HepG2 (cell line): Measurements from ENCODE around the gene CREBBP. TPM values are rescaled to one million over a fixed set of nuclear protein-coding genes. Genes with fewer than 3 reads are reported as not detected.

Experiments used
- ARNT2 ChIP-seq: sonication (generic); formaldehyde crosslinking; IDR thresholded peaks from 2 replicates; pipeline ENCODE4 v1.8.0; 2022; ENCODE audit warnings: mild to moderate bottlenecking, low read depth, missing genetic modification reagents, moderate library complexity
- ATF7-NPFF ChIP-seq: sonication (generic); formaldehyde crosslinking; IDR thresholded peaks from 2 replicates; pipeline ENCODE4 v1.8.1; 2023; ENCODE audit warnings: mild to moderate bottlenecking, low read depth, missing genetic modification reagents, moderate library complexity
- ATM ChIP-seq: fragments of 450-650 bp; IDR thresholded peaks from 2 replicates; pipeline ENCODE4 v1.7.1; 2017; ENCODE audit warnings: mild to moderate bottlenecking, borderline replicate concordance
- ELF3 ChIP-seq: IDR thresholded peaks from 2 replicates; pipeline ENCODE4 v1.6.1; 2016; ENCODE audit warnings: missing genetic modification reagents, missing compliant biosample characterization
- HMG20A ChIP-seq: IDR thresholded peaks from 2 replicates; pipeline ENCODE4 v1.6.1; 2016; ENCODE audit warnings: borderline replicate concordance
- PLRG1 ChIP-seq: fragments of 450-650 bp; conservative IDR thresholded peaks from 2 replicates; pipeline ENCODE4 v1.6.1; 2016
- TCF12 ChIP-seq, 2 experiments: fragments of 450-650 bp in 1 of 2; sonication (generic) in 1 of 2; formaldehyde crosslinking in 1 of 2; IDR thresholded peaks; 2 replicates each; pipeline versions ENCODE4 v1.6.1 to v1.8.0; 2017 to 2022; ENCODE audit warnings: antibody characterized with exemption in 1 of 2, mild to moderate bottlenecking in 1 of 2, missing genetic modification reagents in 1 of 2, moderate library complexity in 1 of 2
- ZBTB42 ChIP-seq: sonication (generic); formaldehyde crosslinking; IDR thresholded peaks from 2 replicates; pipeline ENCODE4 v1.5.0; 2020; ENCODE audit warnings: mild to moderate bottlenecking, missing genetic modification reagents
- polyA plus RNA-seq, 8 experiments: library from polyadenylated mRNA; depleted of rRNA in 3 of 8; stranded (reverse) in 7 of 8; unstranded in 1 of 8; fragments of >200 nt; fragmentation: Illumina TruSeq in 4 of 8; extraction: Trizol in 4 of 8; gene quantifications; 2 replicates each; pipeline versions ENCODE4 v1.2.1 to v1.2.3, GENCODE V29; 2011 to 2016; ENCODE audit warnings: low read depth in 4 of 8, missing spikeins in 1 of 8, mixed read lengths in 1 of 8; ENCODE audit not compliant: insufficient read depth in 1 of 8
- total RNA-seq, 5 experiments: library from RNA; depleted of rRNA; stranded (reverse); fragments of >200 nt; fragmentation: Illumina TruSeq; extraction: Trizol; gene quantifications; 2 replicates each; pipeline ENCODE4 v1.2.3, GENCODE V29; 2016; ENCODE audit warnings: low read depth in 1 of 5
- TF ChIP-seq, protein P1 (sequence below): sonication (generic); formaldehyde crosslinking; IDR thresholded peaks from 2 replicates; pipeline ENCODE4 v1.5.0; 2020; ENCODE audit warnings: missing genetic modification reagents
- TF ChIP-seq, protein P2 (sequence below): sonication (generic); formaldehyde crosslinking; IDR thresholded peaks from 2 replicates; pipeline ENCODE4 v1.4.0; 2020; ENCODE audit warnings: missing genetic modification reagents
- TF ChIP-seq, protein P3 (sequence below): sonication (generic); formaldehyde crosslinking; IDR thresholded peaks from 2 replicates; pipeline ENCODE4 v1.4.0; 2020; ENCODE audit warnings: missing genetic modification reagents
- TF ChIP-seq, protein P4 (sequence below): sonication (generic); formaldehyde crosslinking; IDR thresholded peaks from 2 replicates; pipeline ENCODE4 v1.8.1; 2023; ENCODE audit warnings: mild to moderate bottlenecking, moderate library complexity, missing genetic modification reagents
- TF ChIP-seq, protein P5 (sequence below): sonication (generic); formaldehyde crosslinking; IDR thresholded peaks from 2 replicates; pipeline ENCODE4 v1.5.0; 2020; ENCODE audit warnings: missing genetic modification reagents
- TF ChIP-seq, protein P6 (sequence below): IDR thresholded peaks from 2 replicates; pipeline ENCODE4 v1.6.1; 2016
- TF ChIP-seq, protein P7 (sequence below): IDR thresholded peaks from 2 replicates; pipeline ENCODE4 v1.6.1; 2016; ENCODE audit warnings: mild to moderate bottlenecking

The CREBBP gene
- total and polyA plus RNA-seq, 2 of the 13 experiments (the other 11 are each of a cell fraction or from before 2014, with no cell fraction given): 5.3 to 10.4 TPM

DNA sequence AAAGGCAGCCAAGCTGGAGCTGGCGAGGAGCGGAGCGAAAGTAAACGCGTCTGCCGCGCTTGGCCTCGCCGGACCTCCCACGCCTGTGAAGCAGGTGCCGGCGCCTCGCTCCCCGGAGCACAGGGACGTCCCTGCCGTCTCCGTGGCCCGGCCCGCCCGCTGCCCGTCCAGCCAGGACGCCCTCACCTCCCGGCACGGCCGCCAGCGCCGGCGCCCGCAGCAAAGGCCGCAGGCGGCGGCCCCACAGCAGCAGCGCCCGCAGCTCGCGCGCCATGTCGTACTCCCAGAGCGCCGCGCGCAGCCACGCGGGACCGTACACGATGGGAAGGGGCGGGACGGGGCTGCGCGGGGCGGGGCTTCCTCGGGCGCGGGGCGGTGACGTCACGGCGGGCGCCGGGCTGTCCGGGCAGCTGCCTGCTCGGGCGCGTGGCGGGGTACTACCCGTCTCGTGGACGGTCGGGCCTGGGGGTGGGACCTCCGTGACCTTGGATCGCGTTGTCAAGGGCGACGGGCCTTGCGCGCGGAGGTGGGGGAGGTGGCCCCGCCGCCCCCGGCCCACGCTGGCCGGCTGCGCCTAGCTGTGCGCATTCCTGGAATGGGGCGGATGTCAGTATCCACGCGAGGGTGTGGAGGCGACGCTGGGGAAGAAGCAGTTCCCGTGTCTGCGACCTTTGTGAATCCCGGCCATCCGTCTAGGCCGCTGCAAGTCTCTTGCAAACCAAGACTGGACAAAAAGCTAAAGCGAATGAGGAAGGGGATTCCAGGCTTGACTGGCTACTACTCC is 163.1 kb downstream of the CREBBP start, which contains the start of gene TRAP1 (continued):
- TF ChIP-seq, protein P1, sequence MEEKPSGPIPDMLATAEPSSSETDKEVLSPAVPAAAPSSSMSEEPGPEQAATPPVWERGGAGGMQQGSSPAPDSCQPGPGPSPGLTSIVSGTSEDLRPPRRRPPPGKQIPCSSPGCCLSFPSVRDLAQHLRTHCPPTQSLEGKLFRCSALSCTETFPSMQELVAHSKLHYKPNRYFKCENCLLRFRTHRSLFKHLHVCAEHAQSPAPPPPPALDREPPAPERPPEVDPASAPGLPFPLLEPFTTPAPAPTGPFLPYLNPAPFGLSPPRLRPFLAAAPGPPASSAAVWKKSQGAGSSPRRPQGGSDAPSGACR (CRISPR knock-in tag): peak; percentile 78; the same call in 1 of the 2 replicates
- TF ChIP-seq, protein P2, sequence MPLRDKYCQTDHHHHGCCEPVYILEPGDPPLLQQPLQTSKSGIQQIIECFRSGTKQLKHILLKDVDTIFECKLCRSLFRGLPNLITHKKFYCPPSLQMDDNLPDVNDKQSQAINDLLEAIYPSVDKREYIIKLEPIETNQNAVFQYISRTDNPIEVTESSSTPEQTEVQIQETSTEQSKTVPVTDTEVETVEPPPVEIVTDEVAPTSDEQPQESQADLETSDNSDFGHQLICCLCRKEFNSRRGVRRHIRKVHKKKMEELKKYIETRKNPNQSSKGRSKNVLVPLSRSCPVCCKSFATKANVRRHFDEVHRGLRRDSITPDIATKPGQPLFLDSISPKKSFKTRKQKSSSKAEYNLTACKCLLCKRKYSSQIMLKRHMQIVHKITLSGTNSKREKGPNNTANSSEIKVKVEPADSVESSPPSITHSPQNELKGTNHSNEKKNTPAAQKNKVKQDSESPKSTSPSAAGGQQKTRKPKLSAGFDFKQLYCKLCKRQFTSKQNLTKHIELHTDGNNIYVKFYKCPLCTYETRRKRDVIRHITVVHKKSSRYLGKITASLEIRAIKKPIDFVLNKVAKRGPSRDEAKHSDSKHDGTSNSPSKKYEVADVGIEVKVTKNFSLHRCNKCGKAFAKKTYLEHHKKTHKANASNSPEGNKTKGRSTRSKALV (CRISPR knock-in tag): no peak
- TF ChIP-seq ATM (no peak), ARNT2 (CRISPR knock-in tag) (peak; percentile 93), TCF12 (IDR thresholded peaks at IDR 0.05) (no peak), TCF12 (CRISPR knock-in tag; IDR thresholded peaks at IDR 0.05) (peak; percentile 94), ZBTB42 (no peak), PLRG1 (no peak), ATF7-NPFF (peak; percentile 89), ELF3 (no peak), HMG20A (CRISPR knock-in tag) (no peak)
- TF ChIP-seq, protein P3, sequence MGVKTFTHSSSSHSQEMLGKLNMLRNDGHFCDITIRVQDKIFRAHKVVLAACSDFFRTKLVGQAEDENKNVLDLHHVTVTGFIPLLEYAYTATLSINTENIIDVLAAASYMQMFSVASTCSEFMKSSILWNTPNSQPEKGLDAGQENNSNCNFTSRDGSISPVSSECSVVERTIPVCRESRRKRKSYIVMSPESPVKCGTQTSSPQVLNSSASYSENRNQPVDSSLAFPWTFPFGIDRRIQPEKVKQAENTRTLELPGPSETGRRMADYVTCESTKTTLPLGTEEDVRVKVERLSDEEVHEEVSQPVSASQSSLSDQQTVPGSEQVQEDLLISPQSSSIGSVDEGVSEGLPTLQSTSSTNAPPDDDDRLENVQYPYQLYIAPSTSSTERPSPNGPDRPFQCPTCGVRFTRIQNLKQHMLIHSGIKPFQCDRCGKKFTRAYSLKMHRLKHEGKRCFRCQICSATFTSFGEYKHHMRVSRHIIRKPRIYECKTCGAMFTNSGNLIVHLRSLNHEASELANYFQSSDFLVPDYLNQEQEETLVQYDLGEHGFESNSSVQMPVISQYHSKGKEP: no peak
- TF ChIP-seq, protein P4, sequence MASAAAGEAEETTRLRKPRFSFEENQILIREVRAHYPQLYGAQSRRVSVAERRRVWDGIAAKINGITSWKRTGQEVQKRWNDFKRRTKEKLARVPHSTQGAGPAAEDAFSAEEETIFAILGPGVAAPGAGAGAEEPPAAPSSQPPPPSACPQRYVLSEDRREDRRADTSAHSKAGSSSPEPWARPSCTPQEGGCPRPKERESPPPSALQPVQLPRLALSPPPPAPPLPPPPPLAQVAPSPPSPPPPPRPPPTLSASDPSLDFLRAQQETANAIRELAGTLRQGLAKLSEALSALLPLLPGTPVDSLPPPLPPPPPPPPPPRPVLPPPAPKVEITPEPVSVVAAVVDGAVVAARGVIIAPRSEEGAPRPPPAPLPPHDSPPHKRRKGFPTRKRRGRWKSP: no peak
- TF ChIP-seq, protein P5, sequence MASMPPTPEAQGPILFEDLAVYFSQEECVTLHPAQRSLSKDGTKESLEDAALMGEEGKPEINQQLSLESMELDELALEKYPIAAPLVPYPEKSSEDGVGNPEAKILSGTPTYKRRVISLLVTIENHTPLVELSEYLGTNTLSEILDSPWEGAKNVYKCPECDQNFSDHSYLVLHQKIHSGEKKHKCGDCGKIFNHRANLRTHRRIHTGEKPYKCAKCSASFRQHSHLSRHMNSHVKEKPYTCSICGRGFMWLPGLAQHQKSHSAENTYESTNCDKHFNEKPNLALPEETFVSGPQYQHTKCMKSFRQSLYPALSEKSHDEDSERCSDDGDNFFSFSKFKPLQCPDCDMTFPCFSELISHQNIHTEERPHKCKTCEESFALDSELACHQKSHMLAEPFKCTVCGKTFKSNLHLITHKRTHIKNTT (CRISPR knock-in tag): no peak
- TF ChIP-seq, protein P6, sequence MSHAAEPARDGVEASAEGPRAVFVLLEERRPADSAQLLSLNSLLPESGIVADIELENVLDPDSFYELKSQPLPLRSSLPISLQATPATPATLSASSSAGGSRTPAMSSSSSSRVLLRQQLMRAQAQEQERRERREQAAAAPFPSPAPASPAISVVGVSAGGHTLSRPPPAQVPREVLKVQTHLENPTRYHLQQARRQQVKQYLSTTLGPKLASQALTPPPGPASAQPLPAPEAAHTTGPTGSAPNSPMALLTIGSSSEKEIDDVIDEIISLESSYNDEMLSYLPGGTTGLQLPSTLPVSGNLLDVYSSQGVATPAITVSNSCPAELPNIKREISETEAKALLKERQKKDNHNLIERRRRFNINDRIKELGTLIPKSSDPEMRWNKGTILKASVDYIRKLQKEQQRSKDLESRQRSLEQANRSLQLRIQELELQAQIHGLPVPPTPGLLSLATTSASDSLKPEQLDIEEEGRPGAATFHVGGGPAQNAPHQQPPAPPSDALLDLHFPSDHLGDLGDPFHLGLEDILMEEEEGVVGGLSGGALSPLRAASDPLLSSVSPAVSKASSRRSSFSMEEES (CRISPR knock-in tag): 0 out of 2 replicates have a peak, but pooled peaks have one; percentile 38
- TF ChIP-seq, protein P7, sequence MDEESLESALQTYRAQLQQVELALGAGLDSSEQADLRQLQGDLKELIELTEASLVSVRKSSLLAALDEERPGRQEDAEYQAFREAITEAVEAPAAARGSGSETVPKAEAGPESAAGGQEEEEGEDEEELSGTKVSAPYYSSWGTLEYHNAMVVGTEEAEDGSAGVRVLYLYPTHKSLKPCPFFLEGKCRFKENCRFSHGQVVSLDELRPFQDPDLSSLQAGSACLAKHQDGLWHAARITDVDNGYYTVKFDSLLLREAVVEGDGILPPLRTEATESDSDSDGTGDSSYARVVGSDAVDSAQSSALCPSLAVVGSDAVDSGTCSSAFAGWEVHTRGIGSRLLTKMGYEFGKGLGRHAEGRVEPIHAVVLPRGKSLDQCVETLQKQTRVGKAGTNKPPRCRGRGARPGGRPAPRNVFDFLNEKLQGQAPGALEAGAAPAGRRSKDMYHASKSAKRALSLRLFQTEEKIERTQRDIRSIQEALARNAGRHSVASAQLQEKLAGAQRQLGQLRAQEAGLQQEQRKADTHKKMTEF (CRISPR knock-in tag): peak; percentile 67; the same call in 1 of the 2 replicates
